Tibial nerve (tissue), 4 donors: ENCODE data around the gene SLC18A2.

Experiments
- CTCF ChIP-seq, 5 experiments: fragments of 200-600 bp in 3 of 5; fragments of 450-650 bp in 2 of 5; sonication (generic) in 3 of 5; IDR thresholded peaks; one replicate each; pipeline ENCODE4 v1.5.1; 2016 to 2019; ENCODE audit warnings: antibody characterized with exemption in 5 of 5, mild to moderate bottlenecking in 3 of 5, moderate library complexity in 2 of 5
- EP300 ChIP-seq, 2 donors: sonication (generic); formaldehyde crosslinking; IDR thresholded peaks; one replicate each; pipeline ENCODE4 v1.6.1; 2017; ENCODE audit warnings: antibody characterized with exemption in 2 of 2, mild to moderate bottlenecking in 1 of 2
- POLR2A ChIP-seq, 2 donors: fragments of 450-650 bp; IDR thresholded peaks; one replicate each; pipeline ENCODE4 v1.6.1; 2017; ENCODE audit warnings: antibody characterized with exemption in 2 of 2, mild to moderate bottlenecking in 2 of 2, moderate library complexity in 2 of 2

GRCh38 chr10:117268907-117269306, 28.0 kb downstream of the SLC18A2 start:
- TF ChIP-seq POLR2A (IDR thresholded peaks at IDR 0.05) = no peak
- TF ChIP-seq CTCF (IDR thresholded peaks at IDR 0.05) = no peak
- TF ChIP-seq EP300 (IDR thresholded peaks at IDR 0.05) = no peak
